Measurements from ENCODE around the gene SUSD4.
"Not testable (repeated sequence)": the region's sequence is repeated elsewhere in the genome, so short reads cannot be mapped to it uniquely, and the experiment has no call there.

SUSD4 gene, protein sequence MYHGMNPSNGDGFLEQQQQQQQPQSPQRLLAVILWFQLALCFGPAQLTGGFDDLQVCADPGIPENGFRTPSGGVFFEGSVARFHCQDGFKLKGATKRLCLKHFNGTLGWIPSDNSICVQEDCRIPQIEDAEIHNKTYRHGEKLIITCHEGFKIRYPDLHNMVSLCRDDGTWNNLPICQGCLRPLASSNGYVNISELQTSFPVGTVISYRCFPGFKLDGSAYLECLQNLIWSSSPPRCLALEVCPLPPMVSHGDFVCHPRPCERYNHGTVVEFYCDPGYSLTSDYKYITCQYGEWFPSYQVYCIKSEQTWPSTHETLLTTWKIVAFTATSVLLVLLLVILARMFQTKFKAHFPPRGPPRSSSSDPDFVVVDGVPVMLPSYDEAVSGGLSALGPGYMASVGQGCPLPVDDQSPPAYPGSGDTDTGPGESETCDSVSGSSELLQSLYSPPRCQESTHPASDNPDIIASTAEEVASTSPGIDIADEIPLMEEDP

DNA sequence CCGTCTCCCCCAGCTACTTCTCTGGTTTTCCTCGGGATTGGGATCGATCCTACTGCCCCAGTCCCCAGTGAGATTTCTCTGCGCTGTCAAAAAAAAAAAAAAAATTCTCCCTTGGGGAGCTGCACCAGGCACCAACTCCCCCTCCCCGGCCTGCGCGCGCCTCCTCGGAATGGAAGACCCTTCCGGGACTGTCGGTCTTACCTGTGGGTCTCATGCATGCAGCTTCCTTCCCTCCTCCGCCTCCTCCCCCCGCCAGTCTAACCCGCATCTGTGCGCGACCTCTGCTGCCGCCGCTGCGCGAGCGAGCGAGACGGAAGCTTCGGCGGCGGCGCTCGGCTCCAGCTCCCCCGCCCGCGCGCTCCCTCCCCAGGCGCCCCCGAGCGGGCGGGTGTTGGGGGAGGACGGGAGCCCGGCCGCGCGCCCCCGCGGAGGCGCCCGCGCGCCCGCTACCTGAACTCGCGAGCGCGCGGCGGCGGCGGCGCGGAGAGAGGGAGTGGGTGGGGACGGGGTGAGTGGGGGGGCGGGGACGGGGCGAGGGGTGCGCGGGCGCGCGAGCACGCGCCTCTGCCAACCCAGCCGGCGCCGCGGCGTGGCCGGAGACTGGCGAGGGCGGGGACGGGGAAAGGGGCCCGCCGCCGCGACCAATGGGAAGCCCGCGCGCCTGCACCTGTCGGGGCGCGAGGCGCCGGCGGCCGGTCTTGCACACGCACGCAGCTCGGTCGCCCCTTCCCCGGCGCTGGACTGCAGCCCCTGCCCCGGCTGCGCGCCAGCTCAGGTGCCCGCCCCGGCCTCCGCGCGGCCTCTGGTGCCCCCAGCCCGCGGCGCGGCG, at the start of gene SUSD4:
Gene SUSD4 (minus strand): TSS at position 321 of the 829 bp plus-strand sequence. CDS start 751 bp downstream, outside the sequence.
- peak; percentile 67 for DNase-seq

DNA sequence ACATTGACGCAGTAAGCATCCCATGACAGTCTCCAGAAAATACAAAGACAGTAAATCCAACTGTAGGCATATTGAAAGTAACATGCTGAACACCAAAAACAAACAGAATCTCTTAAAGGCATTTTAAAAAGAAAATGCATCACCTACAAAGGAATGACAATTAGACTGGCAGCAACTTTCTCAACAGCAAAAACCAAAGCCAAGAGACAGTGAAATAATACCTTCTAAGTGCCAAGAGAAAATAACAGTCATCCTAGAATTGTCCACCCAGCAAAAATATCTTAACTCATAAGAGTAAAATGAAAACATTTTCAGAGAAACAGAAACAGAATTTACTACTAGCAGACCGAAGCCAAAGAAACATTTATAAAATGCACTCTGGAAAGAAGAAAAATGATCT, 49.2 kb upstream of the SUSD4 start:
- DNase-seq, result no peak

GRCh38 chr1:223411710-223412109, 47.7 kb upstream of the SUSD4 start:
- DNase-seq, result no peak

DNA sequence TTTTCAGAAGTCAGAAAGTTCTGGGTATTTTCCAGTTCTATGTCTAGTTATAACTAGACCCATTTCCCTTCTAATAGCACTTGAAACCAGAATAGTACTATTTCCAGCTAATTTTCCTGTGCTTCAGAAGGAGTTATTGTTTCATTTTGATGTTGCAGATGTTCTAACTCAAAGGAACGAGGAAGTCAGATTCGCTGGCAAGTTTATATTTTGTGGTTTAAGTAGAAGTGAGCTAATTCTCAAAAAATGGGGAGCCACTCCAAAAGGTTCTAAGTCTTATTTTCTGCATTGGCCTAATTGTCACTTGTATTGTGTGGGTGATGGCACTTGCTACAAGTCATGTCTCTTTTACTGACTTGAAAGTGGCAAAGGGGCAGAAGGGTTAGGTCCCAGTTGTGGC, 47.3 kb upstream of the SUSD4 start:
- DNase-seq, result no peak

GRCh38 chr1:223410036-223410435, 46.1 kb upstream of the SUSD4 start:
- DNase-seq, result no peak

GRCh38 chr1:223405507-223405906, 41.5 kb upstream of the SUSD4 start:
- no peak for DNase-seq

DNA sequence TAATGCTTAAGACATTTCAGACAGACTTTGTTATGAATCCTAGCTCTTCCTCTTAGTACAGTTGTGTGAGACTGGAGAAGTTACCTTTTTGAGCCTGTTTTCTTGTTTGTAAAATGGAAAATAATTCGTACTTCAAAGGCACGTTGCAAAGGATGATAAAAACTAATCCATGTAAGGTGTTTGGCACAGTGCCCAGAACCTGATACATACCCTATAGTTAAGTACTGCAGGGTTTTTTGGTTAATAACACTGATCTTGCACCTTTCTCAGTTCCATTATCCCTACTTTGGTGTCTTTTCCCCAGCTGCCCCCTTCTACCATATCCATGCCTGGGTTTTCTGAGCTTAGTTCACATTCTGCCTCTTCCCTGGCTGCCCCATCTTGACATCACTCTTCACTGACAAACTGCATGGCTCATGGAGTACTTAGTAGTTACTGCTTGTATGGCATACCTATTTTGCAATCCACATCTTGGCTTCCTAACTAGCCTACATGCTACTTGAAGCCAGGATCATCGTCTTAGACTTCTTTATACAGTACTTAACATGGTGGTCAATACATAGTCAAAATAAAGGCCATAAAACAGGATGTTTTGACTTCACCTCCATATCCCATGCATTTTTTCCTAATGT, 39.3 kb upstream of the SUSD4 start:
- no peak for DNase-seq

- no peak for DNase-seq
Measured at GRCh38 chr1:223402790-223403142, 38.8 kb upstream of the SUSD4 start.

DNA sequence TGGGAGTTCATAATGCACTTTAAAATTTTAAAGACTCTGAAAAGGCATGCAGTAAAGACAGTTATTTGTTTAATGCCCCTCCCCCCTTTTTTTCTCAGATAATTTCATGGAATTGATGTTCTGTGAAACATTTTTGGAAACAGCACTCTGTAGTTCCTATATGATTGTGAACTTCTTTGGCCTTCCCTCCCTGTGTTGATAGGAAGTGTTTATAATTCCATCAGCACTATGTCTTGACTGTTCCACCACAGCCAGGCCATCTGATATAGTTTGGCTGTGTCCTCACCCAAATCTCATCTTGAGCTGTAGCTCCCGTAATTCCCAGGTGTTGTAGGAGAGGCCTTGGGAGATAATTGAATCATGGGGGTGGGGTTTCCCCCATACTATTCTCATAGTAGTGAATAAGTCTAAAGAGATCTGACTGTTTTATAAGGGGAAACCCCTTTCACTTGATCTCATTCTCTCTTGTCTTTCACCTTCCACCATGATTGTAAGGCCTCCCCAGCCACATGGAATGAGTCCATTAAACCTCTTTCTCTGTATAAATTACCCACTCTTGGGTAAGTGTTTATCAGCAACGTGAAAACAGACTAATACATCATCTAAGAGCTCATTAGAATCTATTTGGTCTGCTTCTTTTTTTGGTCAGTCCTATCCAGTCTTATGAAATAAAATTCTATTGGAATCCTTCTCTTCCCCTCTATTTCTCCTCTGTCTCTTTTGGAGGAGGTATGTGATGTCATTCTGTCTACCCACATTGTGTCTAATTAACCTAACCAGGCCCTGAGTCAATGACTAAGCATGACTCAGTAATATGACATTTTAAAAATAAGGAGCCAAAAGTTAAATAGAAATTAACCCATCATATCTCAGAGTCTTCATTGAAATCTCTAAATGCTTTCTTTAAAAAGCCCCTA, 38.2 kb upstream of the SUSD4 start:
- DNase-seq, result no peak

- not testable (repeated sequence) for DNase-seq
Measured at GRCh38 chr1:223399393-223399792, 35.4 kb upstream of the SUSD4 start.

- DNase-seq, result no peak
Measured at GRCh38 chr1:223394706-223395105, 30.7 kb upstream of the SUSD4 start.

DNA sequence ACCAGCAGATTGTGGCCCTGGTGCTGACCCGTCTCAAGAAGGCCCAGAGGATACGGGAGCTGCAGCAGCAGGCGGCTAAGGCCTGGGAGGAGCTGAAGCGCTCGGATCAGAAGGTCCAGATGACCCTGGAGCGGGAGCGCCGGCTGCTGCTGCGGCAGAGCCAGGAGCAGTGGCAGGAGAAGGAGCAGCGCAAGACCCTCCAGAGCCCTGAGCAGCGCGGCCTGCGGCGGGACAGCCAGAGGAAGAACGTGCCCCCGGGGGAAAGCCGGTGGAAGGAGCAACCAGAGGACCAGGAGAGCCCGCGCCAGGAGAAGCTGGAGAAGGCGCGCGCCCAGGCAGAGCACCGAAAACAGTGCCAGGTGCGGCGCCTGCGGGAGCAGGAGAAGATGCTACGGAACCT, 30.3 kb upstream of the SUSD4 start:
- no peak for DNase-seq

- DNase-seq, result no peak
Measured at GRCh38 chr1:223393275-223394214, 29.6 kb upstream of the SUSD4 start, which contains the start of gene CCDC185. Gene CCDC185, plus strand, starts transcription at chr1:223393415. Its CDS starts 61 bp downstream, at chr1:223393476.

- DNase-seq, result no peak
Measured at GRCh38 chr1:223390618-223391017, 26.6 kb upstream of the SUSD4 start.

DNA sequence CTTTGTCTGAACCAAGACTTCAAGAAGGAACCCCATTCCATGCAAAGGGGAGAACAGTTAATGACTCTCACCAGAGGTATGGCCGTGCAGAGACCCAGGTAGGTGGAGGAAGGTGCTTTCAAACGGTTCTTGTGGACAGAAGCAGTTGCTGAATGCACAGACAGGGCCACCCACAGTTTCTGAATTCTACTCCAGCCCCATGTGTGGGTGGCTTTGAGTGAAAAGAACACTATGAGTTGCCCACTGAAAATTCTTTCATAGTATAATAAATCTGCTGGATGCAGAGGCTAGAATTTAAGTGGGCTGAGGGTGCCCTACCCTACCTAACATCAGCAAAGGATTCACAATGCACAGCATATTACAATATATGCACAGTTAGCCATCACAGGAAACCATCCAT, 22.0 kb upstream of the SUSD4 start:
- no peak for DNase-seq

DNA sequence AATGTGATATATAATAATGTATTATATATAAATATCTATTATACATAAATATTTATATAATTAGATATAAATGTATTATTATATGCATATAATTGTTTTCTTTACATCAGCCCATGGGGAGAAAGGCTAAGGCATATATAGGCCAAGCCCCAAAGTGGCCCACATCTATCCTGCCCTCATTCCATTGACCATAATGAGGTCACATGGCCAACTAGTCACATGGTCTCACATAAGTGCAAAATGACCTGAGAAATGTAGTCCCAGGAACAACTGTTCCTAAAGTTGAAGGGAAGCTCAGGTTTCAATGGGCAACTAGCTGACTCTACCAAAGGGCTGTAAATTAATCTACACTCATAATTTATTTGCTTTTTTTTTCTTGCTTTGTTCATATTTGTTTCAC, 14.8 kb upstream of the SUSD4 start:
- no peak for DNase-seq

DNA sequence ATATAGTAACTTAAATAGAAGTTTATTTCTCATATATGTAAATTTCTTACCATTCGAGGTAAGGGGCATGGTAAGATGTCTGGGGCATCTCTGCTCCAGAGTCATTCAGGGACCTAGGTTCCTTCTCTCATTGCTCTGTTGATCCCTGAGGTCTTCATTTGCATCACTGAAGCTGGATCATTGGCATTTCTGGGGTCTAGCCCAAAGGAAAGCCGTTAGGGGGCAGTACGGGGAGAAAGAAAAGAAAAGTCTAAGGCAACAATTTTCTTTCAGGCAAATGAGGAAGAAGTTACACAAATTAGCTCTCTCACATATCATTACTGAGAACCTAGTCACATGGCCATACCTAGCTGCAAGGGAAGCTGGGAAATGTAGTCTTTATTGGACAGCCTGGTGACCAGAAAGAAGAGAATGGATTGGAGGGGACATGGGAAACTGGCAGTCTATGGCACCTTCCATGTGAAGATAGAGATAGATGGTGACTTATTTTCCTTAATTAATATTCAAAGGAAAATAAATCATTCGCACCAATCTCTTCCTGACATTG, 10.2 kb upstream of the SUSD4 start:
- DNase-seq, result no peak

DNA sequence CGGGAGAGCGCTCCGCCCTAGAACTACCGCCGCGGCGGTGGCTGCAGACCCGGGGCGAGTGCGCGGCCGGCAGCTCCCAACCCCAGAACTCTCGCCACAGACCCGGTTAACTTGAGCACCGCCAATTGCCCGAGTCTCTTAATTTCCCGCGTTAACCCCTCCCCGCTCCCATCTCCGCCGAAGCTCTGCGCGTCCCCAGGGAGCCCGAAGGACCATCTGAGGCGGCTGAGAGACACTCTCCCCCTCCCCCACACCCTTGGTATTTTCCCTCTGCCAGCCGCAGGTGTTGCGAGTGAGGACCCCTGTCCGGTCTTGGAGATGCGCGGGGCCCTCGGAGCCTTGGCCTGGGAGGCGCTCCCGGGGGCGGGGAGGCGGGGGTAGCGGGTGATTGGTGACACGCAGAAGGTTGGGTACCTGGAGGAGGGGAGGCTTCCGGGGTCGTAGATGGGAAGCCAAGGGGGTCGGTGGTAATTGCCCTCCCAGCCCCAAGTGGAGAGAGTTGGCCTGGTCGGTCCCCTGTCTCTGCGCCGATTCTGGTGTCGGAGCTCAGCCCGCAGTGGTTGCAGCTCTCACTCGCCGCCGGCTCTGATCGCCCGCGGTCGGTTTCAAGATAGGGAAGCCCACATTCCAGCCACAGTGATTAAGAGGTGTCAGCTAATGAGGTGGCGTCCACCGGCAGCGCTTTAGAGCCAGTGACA, 858 bp upstream of the SUSD4 start:
- DNase-seq, result peak; percentile 45

DNA sequence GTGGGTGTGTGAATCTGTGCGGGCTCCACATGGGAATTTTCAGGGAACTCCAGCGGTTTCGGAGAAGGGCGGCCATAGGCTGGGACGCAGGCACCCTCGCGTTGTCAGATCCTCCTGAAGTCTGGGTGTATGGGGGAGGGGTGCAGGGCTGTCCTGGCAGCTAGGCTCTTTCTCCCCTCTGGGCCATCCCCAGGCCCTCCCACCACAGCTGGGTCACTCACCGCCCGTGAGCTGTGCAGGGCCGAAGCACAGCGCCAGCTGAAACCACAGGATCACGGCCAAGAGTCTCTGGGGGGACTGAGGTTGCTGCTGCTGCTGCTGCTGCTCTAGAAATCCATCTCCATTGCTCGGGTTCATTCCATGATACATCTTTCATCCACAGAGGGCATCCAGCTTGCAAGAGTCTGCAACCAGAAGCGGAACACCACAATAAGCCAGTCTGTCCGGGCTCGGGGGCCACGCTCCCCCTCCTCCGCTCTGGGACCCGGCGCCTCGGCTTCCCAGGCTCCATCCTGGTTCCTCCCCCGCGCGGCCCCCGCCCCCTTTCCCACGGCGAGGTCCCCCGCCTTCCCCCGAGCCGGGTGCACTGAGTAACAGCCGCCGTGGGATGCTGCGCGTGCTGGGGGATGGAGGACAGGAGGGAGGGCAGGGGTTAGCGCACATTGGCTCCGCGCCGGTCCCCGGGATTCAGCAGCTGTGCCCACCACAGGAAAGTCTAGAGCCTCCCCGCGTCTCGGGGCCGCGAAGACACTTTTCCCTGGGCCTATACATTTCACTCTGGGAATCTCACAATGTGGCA, 720 bp downstream of the SUSD4 start:
- peak; percentile 46 for DNase-seq

All from stimulated activated CD8-positive, alpha-beta memory T cell treated with anti-CD3 and anti-CD28 coated beads, Interleukin-4, amount 100 ng/mL, for 48 hours (primary cell).